Smooth muscle cell (in vitro differentiated cells): ENCODE results near the gene EGF. TPM values are rescaled to one million over a fixed set of nuclear protein-coding genes. Genes with fewer than 3 reads are reported as not detected.
A peak's percentile ranks its signal among the peaks of the same experiment; 100 is the strongest.

ENCODE experiments used
- DNase-seq: peaks from one replicate; lab custom pipeline; 2025; ENCODE audit not compliant: unreplicated experiment; lab: John Stamatoyannopoulos, UW
- H2AFZ ChIP-seq: fragments of 200-600 bp; sonication (generic); 2 replicates; pipeline ENCODE4 v1.6.0; 2016; ENCODE audit warnings: antibody characterized with exemption, low read depth, mild to moderate bottlenecking
- H3F3A ChIP-seq: fragments of 200-600 bp; sonication (generic); 2 replicates; pipeline ENCODE4 v1.6.0; 2017; ENCODE audit warnings: antibody characterized with exemption, low read depth
- H3K27ac ChIP-seq: fragments of 200-600 bp; sonication (generic); 2 replicates; pipeline ENCODE4 v1.5.1; 2016; ENCODE audit warnings: low read depth, mild to moderate bottlenecking
- H3K27me3 ChIP-seq: fragments of 200-600 bp; sonication (generic); 2 replicates; pipeline ENCODE4 v1.6.1; 2016; ENCODE audit warnings: low read depth, mild to moderate bottlenecking
- H3K36me3 ChIP-seq: fragments of 200-600 bp; sonication (generic); 2 replicates; pipeline ENCODE4 v1.5.1; 2016; ENCODE audit warnings: low read depth
- H3K4me1 ChIP-seq: fragments of 200-600 bp; sonication (generic); 2 replicates; pipeline ENCODE4 v1.5.1; 2016; ENCODE audit warnings: low read depth
- H3K4me2 ChIP-seq: fragments of 200-600 bp; sonication (generic); 2 replicates; pipeline ENCODE4 v1.6.0; 2016; ENCODE audit warnings: mild to moderate bottlenecking
- H3K4me3 ChIP-seq: fragments of 200-600 bp; sonication (generic); 2 replicates; pipeline ENCODE4 v1.5.1; 2016; ENCODE audit warnings: mild to moderate bottlenecking
- H3K79me2 ChIP-seq: fragments of 200-600 bp; sonication (generic); 2 replicates; pipeline ENCODE4 v1.6.0; 2016; ENCODE audit warnings: low read depth, mild to moderate bottlenecking
- H3K9ac ChIP-seq: fragments of 200-600 bp; sonication (generic); 2 replicates; pipeline ENCODE4 v1.6.0; 2016; ENCODE audit warnings: low read depth
- H3K9me3 ChIP-seq: fragments of 200-600 bp; sonication (generic); replicated peaks from 2 replicates; pipeline ENCODE4 v1.5.1; 2016; ENCODE audit warnings: low read depth
- H4K20me1 ChIP-seq: fragments of 200-600 bp; sonication (generic); 2 replicates; pipeline ENCODE4 v1.6.0; 2016; ENCODE audit warnings: low read depth
- CTCF ChIP-seq: fragments of 200-600 bp; sonication (generic); IDR thresholded peaks from 2 replicates; pipeline ENCODE4 v1.5.1; 2017; ENCODE audit warnings: borderline replicate concordance, mild to moderate bottlenecking, antibody characterized with exemption; ENCODE audit not compliant: insufficient read depth, poor library complexity, severe bottlenecking
- WGBS: methylation state at CpG from one replicate; pipeline ENCODE4 v1.1.7; 2016; ENCODE audit warnings: low lambda C conversion rate; 5-methylcytosine and 5-hydroxymethylcytosine counted together
- polyA plus RNA-seq: library from polyadenylated mRNA; unstranded; fragments of >200 nt; fragmentation: Nextera tagmentation; extraction: Ambion mirVana; gene quantifications from 2 replicates; pipeline ENCODE4 v1.2.1, GENCODE V29; 2016
- total RNA-seq: library from RNA; depleted of rRNA; stranded (reverse); fragments of >200 nt; gene quantifications from 2 replicates; pipeline ENCODE4 v1.2.3, GENCODE V29; 2014

The EGF gene
- total and polyA plus RNA-seq, 2 experiments from 2014 or later, result 0.72 to 15.2 TPM

GRCh38 chr4:109902559-109903251, 10.0 kb upstream of the EGF start:
- Histone ChIP-seq H3K27me3 (no peaks in the 10 kb centered on the region), H3K9ac (no peak overlapping the region), H3K9me3 (no peaks in the 10 kb centered on the region), H3K79me2 (no peaks in the 10 kb centered on the region), H3K36me3 (no peaks in the 10 kb centered on the region), H3K4me2 (no peak overlapping the region), H4K20me1 (no peaks in the 10 kb centered on the region), H3K4me3 (no peak overlapping the region), H2AFZ (no peak overlapping the region), H3K27ac (no peak overlapping the region), H3K4me1 (no peaks in the 10 kb centered on the region), H3F3A (no peaks in the 10 kb centered on the region)
- TF ChIP-seq CTCF, result no peak
- whole genome bisulfite sequencing, result 94% methylated on average over 8 of the region's 8 CpGs
- DNase-seq, result no peak

- no peak for TF ChIP-seq CTCF
- 89% methylated on average over 1 of the region's 1 CpG for WGBS
- no peaks in the 10 kb centered on the region for H4K20me1 ChIP-seq
- H3K36me3 ChIP-seq, result no peaks in the 10 kb centered on the region
- no peak for DNase-seq
- H3K4me3 ChIP-seq, result no peak overlapping the region
- no peaks in the 10 kb centered on the region for H3K79me2 ChIP-seq
- no peak overlapping the region for H3K9ac ChIP-seq
- H2AFZ ChIP-seq, result no peak overlapping the region
- peaks cover 17% of the 10 kb centered on the region for H3K4me1 ChIP-seq
- no peak overlapping the region for H3K4me2 ChIP-seq
- H3K9me3 ChIP-seq, result no peaks in the 10 kb centered on the region
- H3K27me3 ChIP-seq, result no peaks in the 10 kb centered on the region
- no peak overlapping the region for H3K27ac ChIP-seq
- no peaks in the 10 kb centered on the region for H3F3A ChIP-seq
Observed at GRCh38 chr4:109908731-109909130, 4.0 kb upstream of the EGF start.

GRCh38 chr4:109910256-109910655, 2.4 kb upstream of the EGF start:
- DNase-seq, result no peak
- H3K36me3 ChIP-seq, result no peaks in the 10 kb centered on the region
- no peaks in the 10 kb centered on the region for H3K9me3 ChIP-seq
- no peak overlapping the region for H3K27ac ChIP-seq
- no peaks in the 10 kb centered on the region for H4K20me1 ChIP-seq
- H2AFZ ChIP-seq, result no peak overlapping the region
- H3K4me2 ChIP-seq, result no peak overlapping the region
- no peak overlapping the region for H3K9ac ChIP-seq
- no peak overlapping the region for H3K4me3 ChIP-seq
- H3F3A ChIP-seq, result no peaks in the 10 kb centered on the region
- no peaks in the 10 kb centered on the region for H3K79me2 ChIP-seq
- peaks cover 21% of the 10 kb centered on the region for H3K4me1 ChIP-seq
- no peaks in the 10 kb centered on the region for H3K27me3 ChIP-seq
- TF ChIP-seq CTCF, result no peak
- WGBS, result 93% methylated on average over 2 of the region's 2 CpGs

DNA sequence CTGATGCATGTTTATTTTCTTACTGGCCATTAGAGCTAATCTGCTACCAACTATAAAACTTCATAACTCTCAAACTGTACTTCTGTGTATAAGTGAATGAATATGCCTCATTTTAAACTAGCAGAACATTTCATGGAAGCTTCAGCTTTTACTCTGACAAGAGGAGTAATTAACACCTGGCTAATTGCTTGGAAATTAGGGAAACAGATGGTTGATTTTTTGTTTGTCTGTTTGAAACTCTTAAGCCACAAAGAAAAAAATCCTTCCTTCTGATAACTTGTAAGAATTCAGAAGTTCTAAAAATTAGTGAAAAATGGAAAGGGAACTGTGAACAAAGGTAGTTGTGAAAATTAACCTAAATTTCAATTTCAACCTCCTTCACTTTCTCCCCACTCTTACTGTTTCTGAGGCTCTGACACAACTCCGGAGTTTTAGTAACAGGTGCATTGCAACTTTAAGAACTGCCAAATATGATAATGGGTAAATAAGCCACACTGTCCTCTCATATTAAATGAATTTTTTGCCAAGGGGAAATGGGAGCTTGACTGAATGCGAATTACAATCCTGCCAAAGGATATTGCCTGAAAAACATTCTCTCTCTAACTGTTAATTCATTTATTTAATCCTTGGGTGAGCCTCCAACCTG, 1.0 kb downstream of the EGF start:
- Histone ChIP-seq H3K9me3 (no peaks in the 10 kb centered on the region), H3K4me3 (peak overlapping the region; percentile 27), H3K9ac (no peak overlapping the region), H3K27me3 (no peaks in the 10 kb centered on the region), H3K4me1 (peaks cover 21% of the 10 kb centered on the region), H3K4me2 (peak overlapping the region; percentile 72), H4K20me1 (no peaks in the 10 kb centered on the region), H3K36me3 (no peaks in the 10 kb centered on the region), H3K27ac (no peak overlapping the region), H3F3A (no peaks in the 10 kb centered on the region), H3K79me2 (no peaks in the 10 kb centered on the region), H2AFZ (peak overlapping the region; percentile 56)
- DNase-seq, result no peak
- TF ChIP-seq CTCF, result no peak
- 89% methylated on average over 2 of the region's 2 CpGs for WGBS
